ENCODE results near the gene RRP12. TPM values are rescaled to one million over a fixed set of nuclear protein-coding genes. Genes with fewer than 3 reads are reported as not detected.

RRP12 gene
- total RNA-seq, 1 donor from 2014 or later = 6.1 TPM

DNA sequence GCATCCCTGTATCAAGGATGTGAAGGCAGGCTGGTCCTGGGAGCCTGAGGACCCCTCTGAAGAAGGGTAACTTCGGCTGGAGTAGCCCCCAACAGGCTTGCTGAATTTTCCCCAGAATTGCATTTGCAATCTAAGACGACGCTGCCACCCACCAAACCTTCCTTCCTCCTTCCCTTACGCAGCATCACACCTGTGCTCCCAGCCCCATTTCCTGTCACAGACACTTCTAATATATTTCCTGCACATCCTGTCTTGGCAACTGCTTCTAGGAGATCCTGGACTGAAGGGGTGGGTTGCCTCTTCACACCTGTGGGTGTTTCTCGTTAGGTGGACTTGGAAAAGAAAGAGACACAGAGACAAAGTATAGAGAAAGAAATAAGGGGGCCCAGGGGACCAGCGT is 15.4 kb upstream of the RRP12 start:
- no peaks in the 10 kb centered on the region for H3K27me3 ChIP-seq
- H3K27me3 Mint-ChIP-seq (ENCODE audit: insufficient read depth, low read depth) = no peaks in the 10 kb centered on the region
- no peaks in the 10 kb centered on the region for H3K36me3 ChIP-seq
- no peak for TF ChIP-seq EZH2 (IDR thresholded peaks at IDR 0.05)
- TF ChIP-seq EZH2phosphoT487 (IDR thresholded peaks at IDR 0.05) = no peak
- TF ChIP-seq, protein P1, sequence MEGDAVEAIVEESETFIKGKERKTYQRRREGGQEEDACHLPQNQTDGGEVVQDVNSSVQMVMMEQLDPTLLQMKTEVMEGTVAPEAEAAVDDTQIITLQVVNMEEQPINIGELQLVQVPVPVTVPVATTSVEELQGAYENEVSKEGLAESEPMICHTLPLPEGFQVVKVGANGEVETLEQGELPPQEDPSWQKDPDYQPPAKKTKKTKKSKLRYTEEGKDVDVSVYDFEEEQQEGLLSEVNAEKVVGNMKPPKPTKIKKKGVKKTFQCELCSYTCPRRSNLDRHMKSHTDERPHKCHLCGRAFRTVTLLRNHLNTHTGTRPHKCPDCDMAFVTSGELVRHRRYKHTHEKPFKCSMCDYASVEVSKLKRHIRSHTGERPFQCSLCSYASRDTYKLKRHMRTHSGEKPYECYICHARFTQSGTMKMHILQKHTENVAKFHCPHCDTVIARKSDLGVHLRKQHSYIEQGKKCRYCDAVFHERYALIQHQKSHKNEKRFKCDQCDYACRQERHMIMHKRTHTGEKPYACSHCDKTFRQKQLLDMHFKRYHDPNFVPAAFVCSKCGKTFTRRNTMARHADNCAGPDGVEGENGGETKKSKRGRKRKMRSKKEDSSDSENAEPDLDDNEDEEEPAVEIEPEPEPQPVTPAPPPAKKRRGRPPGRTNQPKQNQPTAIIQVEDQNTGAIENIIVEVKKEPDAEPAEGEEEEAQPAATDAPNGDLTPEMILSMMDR (IDR thresholded peaks at IDR 0.05) = no peak
- no peak overlapping the region for H3K4me2 ChIP-seq
- no peak overlapping the region for H3K27ac ChIP-seq
- no peaks in the 10 kb centered on the region for H3K79me2 ChIP-seq (ENCODE audit: low read depth)
- H3K9me3 ChIP-seq (ENCODE audit: low read depth) = no peaks in the 10 kb centered on the region
- H4K20me1 ChIP-seq (ENCODE audit: low read depth) = no peaks in the 10 kb centered on the region
- H3K9me3 Mint-ChIP-seq = no peaks in the 10 kb centered on the region
- H2AFZ ChIP-seq (replicated peaks) = no peak overlapping the region
- no peak overlapping the region for H3K4me3 Mint-ChIP-seq
- H3K4me1 Mint-ChIP-seq = peaks cover 43% of the 10 kb centered on the region
- H3K27ac Mint-ChIP-seq = peak overlapping the region; percentile 24
- peaks cover 14% of the 10 kb centered on the region for H3K4me1 ChIP-seq
- no peaks in the 10 kb centered on the region for H3K36me3 Mint-ChIP-seq
- DNase-seq (ENCODE audit: low spot score) = no peak
- H3K4me3 ChIP-seq = no peak overlapping the region
- H3K9ac ChIP-seq = no peak overlapping the region
- H3F3A ChIP-seq (ENCODE audit: low read depth) = peaks cover 44% of the 10 kb centered on the region

DNA sequence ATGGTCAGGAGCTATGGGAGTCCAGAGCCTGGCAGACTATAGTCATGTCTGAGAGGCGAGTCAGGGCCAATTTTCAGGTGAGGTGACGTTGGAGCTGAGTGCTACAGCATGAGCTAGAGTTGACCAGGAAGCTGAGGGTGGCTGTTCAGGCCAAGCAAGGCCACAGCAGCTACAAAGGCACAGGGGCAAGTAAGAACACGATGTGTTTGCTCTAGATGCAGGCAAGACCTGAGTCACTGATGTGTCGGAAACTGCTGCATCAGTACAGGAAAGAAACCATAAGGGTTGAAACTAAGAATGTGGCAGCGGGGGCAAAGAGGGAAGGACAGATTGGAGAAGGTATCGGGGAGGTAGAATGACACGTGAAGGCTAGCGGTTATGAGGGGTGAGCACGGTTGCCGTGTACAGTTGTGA is 11.8 kb upstream of the RRP12 start:
- Mint-ChIP-seq H3K27ac (peak overlapping the region; percentile 6), H3K9me3 (no peaks in the 10 kb centered on the region), H3K4me1 (peaks cover 32% of the 10 kb centered on the region), H3K4me3 (no peak overlapping the region), H3K27me3 (ENCODE audit: insufficient read depth, low read depth) (peaks cover 2% of the 10 kb centered on the region), H3K36me3 (no peaks in the 10 kb centered on the region)
- H3K4me1 ChIP-seq = peaks cover 8% of the 10 kb centered on the region
- H3K36me3 ChIP-seq = no peaks in the 10 kb centered on the region
- no peak overlapping the region for H3K4me2 ChIP-seq
- H3K27ac ChIP-seq = no peak overlapping the region
- no peak overlapping the region for H2AFZ ChIP-seq (replicated peaks)
- no peaks in the 10 kb centered on the region for H3K27me3 ChIP-seq
- TF ChIP-seq, protein P1 (IDR thresholded peaks at IDR 0.05) = no peak
- no peak for TF ChIP-seq EZH2phosphoT487 (IDR thresholded peaks at IDR 0.05)
- no peak for TF ChIP-seq EZH2 (IDR thresholded peaks at IDR 0.05)
- no peaks in the 10 kb centered on the region for H4K20me1 ChIP-seq (ENCODE audit: low read depth)
- no peak overlapping the region for H3K4me3 ChIP-seq
- no peaks in the 10 kb centered on the region for H3K9me3 ChIP-seq (ENCODE audit: low read depth)
- peaks cover 19% of the 10 kb centered on the region for H3F3A ChIP-seq (ENCODE audit: low read depth)
- DNase-seq (ENCODE audit: low spot score) = no peak
- H3K9ac ChIP-seq = no peak overlapping the region
- H3K79me2 ChIP-seq (ENCODE audit: low read depth) = no peaks in the 10 kb centered on the region

DNA sequence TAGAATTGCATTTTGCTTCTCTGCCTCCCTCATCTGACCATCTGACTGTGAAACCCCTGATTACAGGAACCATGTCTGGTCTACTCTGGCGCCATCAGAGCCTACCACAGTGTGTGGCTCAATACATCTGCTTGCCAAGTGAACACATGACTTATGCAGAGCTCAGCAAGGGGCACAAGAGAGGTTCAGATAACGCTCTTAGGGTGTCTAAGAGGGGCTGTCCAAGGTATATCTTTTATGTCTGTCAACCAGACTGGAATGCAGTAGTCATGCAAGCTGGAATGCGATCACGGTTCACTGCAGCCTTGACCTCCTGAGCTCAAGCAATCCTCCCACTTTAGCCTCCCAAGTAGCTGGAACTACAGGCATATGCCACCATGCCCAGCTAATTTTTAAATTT is 10.3 kb upstream of the RRP12 start:
- no peak overlapping the region for H2AFZ ChIP-seq (replicated peaks)
- peaks cover 16% of the 10 kb centered on the region for H3F3A ChIP-seq (ENCODE audit: low read depth)
- no peaks in the 10 kb centered on the region for H3K36me3 ChIP-seq
- no peak overlapping the region for H3K4me3 ChIP-seq
- peaks cover 28% of the 10 kb centered on the region for H3K4me1 Mint-ChIP-seq
- H3K4me1 ChIP-seq = no peaks in the 10 kb centered on the region
- DNase-seq (ENCODE audit: low spot score) = no peak
- H3K79me2 ChIP-seq (ENCODE audit: low read depth) = no peaks in the 10 kb centered on the region
- no peak overlapping the region for H3K4me3 Mint-ChIP-seq
- H3K9ac ChIP-seq = no peak overlapping the region
- no peaks in the 10 kb centered on the region for H3K36me3 Mint-ChIP-seq
- H3K4me2 ChIP-seq = no peak overlapping the region
- H3K9me3 ChIP-seq (ENCODE audit: low read depth) = no peaks in the 10 kb centered on the region
- no peaks in the 10 kb centered on the region for H3K27me3 ChIP-seq
- no peak overlapping the region for H3K27ac ChIP-seq
- H3K27ac Mint-ChIP-seq = no peak overlapping the region
- H3K9me3 Mint-ChIP-seq = no peaks in the 10 kb centered on the region
- H4K20me1 ChIP-seq (ENCODE audit: low read depth) = no peaks in the 10 kb centered on the region
- TF ChIP-seq, protein P1 (IDR thresholded peaks at IDR 0.05) = no peak
- TF ChIP-seq EZH2 (IDR thresholded peaks at IDR 0.05) (no peak), EZH2phosphoT487 (IDR thresholded peaks at IDR 0.05) (no peak)
- H3K27me3 Mint-ChIP-seq (ENCODE audit: insufficient read depth, low read depth) = peaks cover 2% of the 10 kb centered on the region

Data from neural progenitor cell (in vitro differentiated cells).